Posterior vena cava (tissue), 2 donors: ENCODE data around the gene SEC14L2. TPM values are rescaled to one million over a fixed set of nuclear protein-coding genes. Genes with fewer than 3 reads are reported as not detected.
A peak's percentile ranks its signal among the peaks of the same experiment; 100 is the strongest.

ENCODE experiments used
- DNase-seq: peaks from one replicate; pipeline ENCODE4 v3.0.0-alpha.2; 2020; ENCODE audit warnings: low spot score
- intact Hi-C, 2 donors: fragments of 100-400 bp; cut with DNase I; formaldehyde crosslinking; loops; one replicate each; pipeline versions ENCODE4 v1.14.1 to v1.14.2; 2022 to 2023
- long read RNA-seq, 2 donors: library from polyadenylated mRNA; unstranded; transcript quantifications; one replicate each; pipeline ENCODE4 v2.0.0, GENCODE V29; 2020 to 2021
- total RNA-seq, 2 donors: library from RNA; stranded (reverse); fragmentation: NEBNext Ultra II Directional; extraction: Animal tissue kit (Norgen Biotek cat#: 25700); gene quantifications; one replicate each; pipeline ENCODE4 v1.2.1, GENCODE V29; 2021
- donor health status: DM: yes; HTN: yes; CAD: no.
- donor health status: DM: yes; HTN: yes; CAD: no.

Gene SEC14L2
- 10 to 100 TPM in 1 of 2 donors, 1 to 10 TPM in 1; 8.0 to 10.9 TPM for total RNA-seq
- long read RNA-seq, donor 1, partial matches to known transcripts = 0 of 1 reads
- long read RNA-seq, donor 1, other reads (novel, unspliced or antisense) = 1 of 1 reads
- long read RNA-seq, donor 2, full-length matches to known transcripts = 3 of 4 reads
- long read RNA-seq, donor 2, partial matches to known transcripts = 1 of 4 reads
- long read RNA-seq, donor 2, other reads (novel, unspliced or antisense) = 0 of 4 reads

DNA sequence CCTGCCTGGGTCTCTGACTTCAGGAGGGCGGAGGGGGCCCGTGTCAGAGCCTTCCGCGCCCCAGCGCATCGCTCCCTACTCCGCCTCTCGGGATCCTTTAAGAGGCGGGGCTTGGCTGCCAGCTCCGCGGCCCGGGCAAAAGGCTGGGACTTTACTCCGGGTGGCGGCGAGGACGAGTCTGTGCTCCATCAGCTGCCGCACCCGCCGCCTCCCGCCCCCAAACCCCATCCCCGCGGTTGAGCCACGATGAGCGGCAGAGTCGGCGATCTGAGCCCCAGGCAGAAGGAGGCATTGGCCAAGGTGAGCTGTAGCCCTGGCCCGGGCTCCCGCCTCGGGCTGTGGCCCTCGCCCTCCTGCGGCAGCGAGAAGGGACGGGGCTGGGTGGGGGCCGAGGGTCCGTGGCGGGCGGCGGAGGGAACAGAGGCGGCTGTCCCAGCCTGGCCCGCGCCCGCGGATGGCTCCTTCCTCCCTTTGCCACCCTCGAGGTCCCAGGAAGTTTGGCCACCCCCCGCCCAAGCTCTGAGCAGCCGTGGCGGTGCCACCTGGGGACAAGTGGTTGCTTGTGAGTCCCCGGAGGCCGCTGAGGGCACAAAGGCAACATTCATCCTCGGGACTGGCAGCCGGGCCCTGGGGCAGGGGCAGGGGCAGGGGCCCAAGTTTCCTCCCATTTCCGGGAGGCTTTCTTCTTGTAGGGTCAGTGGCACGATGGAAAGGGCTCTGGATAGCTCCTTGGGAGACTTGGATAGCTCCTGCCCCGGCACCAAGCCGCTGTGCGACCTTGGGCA, at the start of gene SEC14L2:
Gene SEC14L2, plus strand, starts transcription at position 148 of the 785 bp plus-strand sequence. Its CDS starts 99 bp downstream, at position 247.
- intact Hi-C loops = no loop called here

DNA sequence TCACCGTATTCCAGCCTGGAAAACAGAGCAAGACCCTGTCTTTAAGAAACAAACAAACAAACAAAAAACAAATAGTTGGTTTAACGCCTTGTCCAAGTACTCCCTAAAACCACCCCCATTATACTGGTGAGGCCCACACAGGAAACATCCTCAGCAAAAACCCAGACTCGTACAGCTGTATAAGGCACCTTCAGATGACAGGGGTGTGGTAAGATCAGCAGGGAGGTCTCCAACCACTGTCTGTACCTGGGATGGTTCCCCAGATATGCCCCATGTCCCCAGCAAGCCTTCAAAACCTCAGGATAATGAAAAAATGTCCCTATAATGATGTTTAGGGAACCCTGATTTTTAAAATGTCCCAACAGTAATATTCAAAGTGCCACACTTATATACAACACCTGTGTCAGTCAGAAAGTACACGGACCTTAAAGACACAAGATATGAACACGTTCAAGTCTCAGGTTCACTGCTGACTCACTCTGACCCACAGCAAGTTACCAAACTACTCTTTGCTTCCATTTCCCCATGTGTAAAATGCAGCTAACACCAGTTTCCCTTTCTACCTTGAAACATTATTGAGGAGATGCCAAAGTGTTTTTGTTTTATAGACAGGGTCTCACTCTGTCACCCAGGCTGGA, 49.4 kb upstream of the SEC14L2 start:
- intact Hi-C loops = no loop called here
- no peak for DNase-seq

More for the DNA sequence above, at the start of gene SEC14L2:
- peak; percentile 90 for DNase-seq

DNA sequence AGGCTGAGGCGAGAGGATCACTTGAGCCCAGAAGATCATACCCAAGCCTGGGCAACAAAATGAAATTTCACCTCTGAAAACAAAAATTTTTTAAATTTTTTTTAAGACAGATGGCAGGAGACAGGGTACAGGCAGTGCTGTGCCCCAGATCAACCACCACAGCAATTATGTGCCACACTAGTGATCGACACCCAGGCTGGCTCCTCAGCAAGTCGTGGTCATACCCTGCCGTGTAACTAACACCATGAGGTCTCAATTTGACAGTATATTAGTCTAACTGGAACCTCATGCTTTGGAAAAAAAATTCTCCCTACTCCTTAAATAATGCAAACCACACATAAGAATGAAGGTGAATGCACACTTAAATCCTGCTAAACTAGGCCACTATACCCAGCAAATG, 48.4 kb upstream of the SEC14L2 start:
- DNase-seq = no peak
- intact Hi-C loops = no loop called here

DNA sequence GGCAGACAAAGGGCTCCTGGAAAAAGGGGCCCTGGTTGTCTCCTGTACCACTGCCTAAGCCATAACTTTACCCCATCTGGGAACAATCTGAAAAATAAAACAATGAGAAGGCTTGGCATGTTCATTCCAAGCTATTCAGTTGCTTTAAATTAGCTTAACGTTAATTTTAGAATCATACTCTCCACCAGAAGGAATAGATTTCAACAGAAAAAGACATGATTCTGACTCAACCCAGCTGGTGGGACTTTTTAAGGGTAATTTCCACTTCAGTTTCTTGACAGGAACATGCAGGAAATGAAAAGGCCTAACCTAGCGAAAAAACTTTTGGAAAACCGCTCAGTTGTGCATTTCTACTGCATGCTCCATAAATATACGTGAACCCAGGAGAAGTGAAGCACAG, 48.0 kb upstream of the SEC14L2 start:
- intact Hi-C loops = no loop called here

GRCh38 chr22:30351226-30351625, 45.6 kb upstream of the SEC14L2 start:
- no peak for DNase-seq
- intact Hi-C loops = no loop called here

More for the DNA sequence above, 48.0 kb upstream of the SEC14L2 start:
- DNase-seq = no peak

GRCh38 chr22:30354644-30355043, 42.2 kb upstream of the SEC14L2 start:
- intact Hi-C loops = no loop called here
- no peak for DNase-seq

- DNase-seq = peak; percentile 97
- intact Hi-C loops = no loop called here
Measured at GRCh38 chr22:30356449-30357235, 40.2 kb upstream of the SEC14L2 start, which contains the start of the genes CCDC157 and SF3A1. Gene CCDC157, plus strand, starts transcription at chr22:30357007. Its CDS starts 8,994 bp downstream, at chr22:30366001. Gene SF3A1, minus strand, starts transcription at chr22:30356894. Its CDS starts 102 bp downstream, at chr22:30356792.

DNA sequence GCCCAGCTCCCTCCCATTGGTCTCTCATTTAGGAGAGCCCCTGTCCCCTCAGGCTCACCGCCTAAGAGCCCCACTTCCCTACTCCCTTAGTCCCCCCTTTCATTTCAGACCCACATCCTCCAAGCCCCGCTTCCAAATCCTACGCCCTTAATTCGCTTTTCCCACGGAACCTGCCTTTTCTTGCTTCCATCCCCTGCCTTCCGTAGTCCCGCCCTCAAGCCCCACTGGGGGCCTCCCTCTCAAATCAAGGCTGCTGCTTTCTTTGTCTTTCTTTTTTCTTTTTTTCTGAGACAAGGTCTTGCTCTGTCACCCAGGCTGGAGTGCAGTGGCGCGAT, 39.6 kb upstream of the SEC14L2 start:
- intact Hi-C loops = no loop called here
- no peak for DNase-seq

GRCh38 chr22:30357650-30358215, 39.1 kb upstream of the SEC14L2 start:
- no peak for DNase-seq
- intact Hi-C loops = no loop called here

- intact Hi-C loops = no loop called here
- no peak for DNase-seq
Measured at GRCh38 chr22:30358541-30358940, 38.3 kb upstream of the SEC14L2 start.

GRCh38 chr22:30361916-30362650, 34.7 kb upstream of the SEC14L2 start:
- intact Hi-C loops = no loop called here
- no peak for DNase-seq

- intact Hi-C loops = no loop called here
- no peak for DNase-seq
Measured at GRCh38 chr22:30362651-30363281, 34.1 kb upstream of the SEC14L2 start.

GRCh38 chr22:30365891-30366290, 30.9 kb upstream of the SEC14L2 start:
- no peak for DNase-seq
- intact Hi-C loops = no loop called here

- DNase-seq = no peak
- intact Hi-C loops = no loop called here
Measured at GRCh38 chr22:30368420-30368819, 28.4 kb upstream of the SEC14L2 start.

DNA sequence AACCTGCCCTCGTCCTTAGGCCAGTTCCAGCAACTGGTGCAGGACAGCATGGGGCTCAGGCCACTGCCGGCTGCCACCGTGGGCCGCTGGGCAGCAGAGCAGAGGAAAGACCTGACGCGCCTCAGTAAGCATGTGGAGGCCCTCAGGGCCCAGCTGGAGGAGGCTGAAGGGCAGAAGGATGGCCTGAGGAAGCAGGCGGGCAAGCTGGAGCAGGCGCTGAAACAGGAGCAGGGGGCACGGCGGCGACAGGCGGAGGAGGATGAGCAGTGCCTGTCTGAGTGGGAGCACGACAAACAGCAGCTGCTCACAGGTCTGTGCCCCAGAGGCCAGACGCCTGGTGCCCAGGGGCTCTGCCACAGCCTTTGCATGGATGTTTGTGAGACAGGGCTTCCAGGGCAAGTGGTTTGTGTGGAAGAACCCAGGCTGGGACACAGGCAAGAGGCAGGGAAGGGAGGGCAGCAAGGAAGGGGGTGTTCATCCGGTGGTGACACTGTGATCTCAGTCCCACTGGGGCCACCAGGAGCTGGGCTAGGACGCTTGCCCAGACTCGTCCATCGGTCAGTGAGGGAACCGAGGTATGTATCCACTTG, 26.1 kb upstream of the SEC14L2 start:
- intact Hi-C loops = no loop called here
- no peak for DNase-seq

DNA sequence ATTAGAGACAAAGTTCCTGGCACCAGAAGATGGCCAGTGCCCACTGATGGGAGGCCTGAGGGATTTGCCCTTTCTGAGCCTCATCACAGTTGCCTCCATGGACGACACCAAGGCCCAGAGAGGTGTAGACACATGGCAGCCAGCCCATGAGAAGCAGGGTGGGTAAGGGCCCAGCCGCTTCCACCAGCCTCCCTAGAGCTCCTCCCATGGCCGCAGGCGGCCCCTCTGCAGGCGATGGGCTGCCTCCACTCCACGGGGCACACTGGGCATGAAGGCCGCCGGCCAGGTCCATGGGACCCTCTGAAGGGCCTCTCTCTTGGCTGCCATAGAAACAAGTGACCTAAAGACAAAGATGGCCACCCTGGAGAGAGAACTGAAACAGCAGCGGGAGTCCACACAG, 25.5 kb upstream of the SEC14L2 start:
- intact Hi-C loops = no loop called here
- DNase-seq = no peak

GRCh38 chr22:30371981-30372380, 24.8 kb upstream of the SEC14L2 start:
- intact Hi-C loops = no loop called here
- no peak for DNase-seq

DNA sequence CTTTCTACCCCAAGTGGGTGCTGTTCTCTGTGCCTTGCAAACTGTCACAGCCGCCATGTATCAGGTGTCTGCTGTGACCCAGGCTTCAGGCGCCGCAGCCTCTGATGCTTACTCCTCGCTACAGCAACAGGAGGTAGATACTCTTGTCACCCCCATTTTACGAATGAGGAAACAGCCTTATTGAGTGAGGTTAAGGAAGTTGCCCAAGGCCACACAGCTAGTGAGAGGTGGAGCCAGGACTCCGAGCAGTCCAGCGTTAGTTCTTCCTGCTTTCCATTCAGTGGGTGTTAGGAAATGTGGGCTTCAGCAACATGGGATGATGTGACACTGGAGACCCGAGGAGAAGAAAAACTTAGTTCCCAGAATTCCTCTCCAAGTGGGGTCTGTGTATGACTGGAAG, 23.9 kb upstream of the SEC14L2 start:
- DNase-seq = no peak
- intact Hi-C loops = no loop called here
